Suprapubic skin (tissue), 4 donors: ENCODE measurements around the gene LARP1B.

Experiments
- EP300 ChIP-seq: sonication (generic); formaldehyde crosslinking; IDR thresholded peaks from one replicate; pipeline ENCODE4 v1.6.1; 2017; ENCODE audit warnings: antibody characterized with exemption
- POLR2A ChIP-seq, 2 donors: fragments of 450-650 bp; IDR thresholded peaks; one replicate each; pipeline ENCODE4 v1.6.1; 2017; ENCODE audit warnings: antibody characterized with exemption in 2 of 2, mild to moderate bottlenecking in 2 of 2, moderate library complexity in 2 of 2
- POLR2AphosphoS5 ChIP-seq, 3 donors: sonication (generic); formaldehyde crosslinking; IDR thresholded peaks; one replicate each; pipeline ENCODE4 v1.6.1; 2017; ENCODE audit warnings: antibody characterized with exemption in 3 of 3
- TF ChIP-seq, protein P1 (sequence below), 2 donors: fragments of 200-600 bp in 1 of 2; fragments of 450-650 bp in 1 of 2; sonication (generic) in 1 of 2; IDR thresholded peaks; one replicate each; pipeline ENCODE4 v1.5.1; 2016 to 2019; ENCODE audit warnings: antibody characterized with exemption in 2 of 2, mild to moderate bottlenecking in 1 of 2, moderate library complexity in 1 of 2

DNA sequence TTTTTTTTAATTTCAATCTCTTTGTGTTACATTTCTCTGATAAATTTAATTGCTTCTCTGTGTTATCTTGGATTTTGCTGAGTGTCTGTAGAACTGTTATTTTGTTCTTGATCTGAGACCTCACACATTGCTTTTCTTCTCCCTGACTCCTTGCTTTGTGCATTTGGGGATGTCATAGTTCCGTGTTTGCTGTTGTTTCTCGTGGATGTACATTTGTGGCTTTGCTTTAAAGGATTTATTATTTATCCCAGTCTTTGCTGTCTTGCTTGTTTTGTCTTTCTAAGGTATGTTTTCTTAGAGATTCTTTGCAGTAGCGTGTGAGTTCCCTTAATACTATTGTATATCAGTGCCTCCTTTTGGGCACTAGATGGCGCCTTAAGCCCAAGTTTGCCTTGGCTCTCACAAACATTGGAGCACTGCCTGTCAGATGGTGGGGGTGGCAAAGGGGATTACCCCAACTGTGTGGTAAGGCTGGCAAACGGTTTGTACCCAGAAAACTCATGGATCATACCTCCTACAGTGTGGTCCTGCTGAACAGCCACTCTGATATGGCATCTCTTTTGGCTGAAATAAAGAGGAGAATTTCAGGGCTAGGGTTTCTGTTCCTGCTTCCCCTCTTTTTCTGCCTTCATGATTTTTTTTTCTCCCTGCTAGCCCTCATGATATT is 130.1 kb downstream of the LARP1B start:
- TF ChIP-seq, protein P1, sequence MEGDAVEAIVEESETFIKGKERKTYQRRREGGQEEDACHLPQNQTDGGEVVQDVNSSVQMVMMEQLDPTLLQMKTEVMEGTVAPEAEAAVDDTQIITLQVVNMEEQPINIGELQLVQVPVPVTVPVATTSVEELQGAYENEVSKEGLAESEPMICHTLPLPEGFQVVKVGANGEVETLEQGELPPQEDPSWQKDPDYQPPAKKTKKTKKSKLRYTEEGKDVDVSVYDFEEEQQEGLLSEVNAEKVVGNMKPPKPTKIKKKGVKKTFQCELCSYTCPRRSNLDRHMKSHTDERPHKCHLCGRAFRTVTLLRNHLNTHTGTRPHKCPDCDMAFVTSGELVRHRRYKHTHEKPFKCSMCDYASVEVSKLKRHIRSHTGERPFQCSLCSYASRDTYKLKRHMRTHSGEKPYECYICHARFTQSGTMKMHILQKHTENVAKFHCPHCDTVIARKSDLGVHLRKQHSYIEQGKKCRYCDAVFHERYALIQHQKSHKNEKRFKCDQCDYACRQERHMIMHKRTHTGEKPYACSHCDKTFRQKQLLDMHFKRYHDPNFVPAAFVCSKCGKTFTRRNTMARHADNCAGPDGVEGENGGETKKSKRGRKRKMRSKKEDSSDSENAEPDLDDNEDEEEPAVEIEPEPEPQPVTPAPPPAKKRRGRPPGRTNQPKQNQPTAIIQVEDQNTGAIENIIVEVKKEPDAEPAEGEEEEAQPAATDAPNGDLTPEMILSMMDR (IDR thresholded peaks at IDR 0.05) = peak; percentile 68 to 69
- TF ChIP-seq POLR2A (IDR thresholded peaks at IDR 0.05) (no peak), POLR2AphosphoS5 (IDR thresholded peaks at IDR 0.05) (no peak), EP300 (no peak)
